ENCODE measurements around the gene MLF1.
A peak's percentile ranks its signal among the peaks of the same experiment; 100 is the strongest.
"Not testable (repeated sequence)": the region's sequence is repeated elsewhere in the genome, so short reads cannot be mapped to it uniquely, and the experiment has no call there.

Gene MLF1

GRCh38 chr3:158570999-158571702 lies at the start of gene MLF1:
Gene MLF1 (plus strand): TSS chr3:158571194. CDS start chr3:158571301, 107 bp downstream.
- DNase-seq (ENCODE audit: low spot score) = peak; percentile 97

GRCh38 chr3:158522221-158523136 lies 48.5 kb upstream of the MLF1 start:
- DNase-seq (ENCODE audit: low spot score) = no peak

GRCh38 chr3:158528076-158528674 lies 42.8 kb upstream of the MLF1 start:
- no peak for DNase-seq (ENCODE audit: low spot score)

- DNase-seq (ENCODE audit: low spot score) = no peak
These were observed 39.7 kb upstream of the MLF1 start for GRCh38 chr3:158531334-158531733.

GRCh38 chr3:158532099-158532734 lies 38.8 kb upstream of the MLF1 start:
- peak; percentile 7 for DNase-seq (ENCODE audit: low spot score)

GRCh38 chr3:158535918-158536317 lies 35.1 kb upstream of the MLF1 start:
- no peak for DNase-seq (ENCODE audit: low spot score)

GRCh38 chr3:158539414-158540014 lies 31.5 kb upstream of the MLF1 start:
- DNase-seq (ENCODE audit: low spot score) = peak; percentile 7

- DNase-seq (ENCODE audit: low spot score) = no peak
These were observed 30.9 kb upstream of the MLF1 start for GRCh38 chr3:158540066-158540465.

- DNase-seq (ENCODE audit: low spot score) = no peak
These were observed 22.3 kb upstream of the MLF1 start for GRCh38 chr3:158548691-158549090.

- DNase-seq (ENCODE audit: low spot score) = not testable (repeated sequence)
These were observed 21.1 kb upstream of the MLF1 start for GRCh38 chr3:158549938-158550337.

- DNase-seq (ENCODE audit: low spot score) = no peak
These were observed 18.9 kb upstream of the MLF1 start for GRCh38 chr3:158552124-158552523.

GRCh38 chr3:158559504-158559903 lies 11.5 kb upstream of the MLF1 start:
- no peak for DNase-seq (ENCODE audit: low spot score)

- DNase-seq (ENCODE audit: low spot score) = no peak
These were observed 10.0 kb upstream of the MLF1 start for GRCh38 chr3:158560979-158561378.

GRCh38 chr3:158562674-158563073 lies 8.3 kb upstream of the MLF1 start:
- no peak for DNase-seq (ENCODE audit: low spot score)

GRCh38 chr3:158563076-158563475 lies 7.9 kb upstream of the MLF1 start:
- no peak for DNase-seq (ENCODE audit: low spot score)

- no peak for DNase-seq (ENCODE audit: low spot score)
These were observed 5.9 kb upstream of the MLF1 start for GRCh38 chr3:158565076-158565475.

- no peak for DNase-seq (ENCODE audit: low spot score)
These were observed 2.2 kb upstream of the MLF1 start for GRCh38 chr3:158568784-158569183.

GRCh38 chr3:158569794-158570193 lies 1.2 kb upstream of the MLF1 start:
- DNase-seq (ENCODE audit: low spot score) = no peak

GRCh38 chr3:158571969-158572765 lies 1.2 kb downstream of the MLF1 start:
- no peak for DNase-seq (ENCODE audit: low spot score)

- no peak for DNase-seq (ENCODE audit: low spot score)
These were observed 1.7 kb downstream of the MLF1 start for GRCh38 chr3:158572766-158573060.

- DNase-seq (ENCODE audit: low spot score) = no peak
These were observed 2.7 kb downstream of the MLF1 start for GRCh38 chr3:158573714-158574113.

Measured in hepatic stellate cell (primary cell).